Skeletal muscle satellite cell (primary cell): ENCODE measurements around the gene ORMDL2.
A peak's percentile ranks its signal among the peaks of the same experiment; 100 is the strongest.

ENCODE experiments used
- H3K27me3 ChIP-seq: 2 replicates; pipeline ENCODE4 v1.7.0; 2013; ENCODE audit warnings: low read length; ENCODE audit not compliant: control insufficient read depth, insufficient read depth
- H3K36me3 ChIP-seq: 2 replicates; pipeline ENCODE4 v1.7.0; 2013; ENCODE audit warnings: mild to moderate bottlenecking, control low read depth, low read length; ENCODE audit not compliant: insufficient read depth
- H3K4me1 ChIP-seq: 2 replicates; pipeline ENCODE4 v1.7.0; 2013; ENCODE audit warnings: low read length; ENCODE audit not compliant: control insufficient read depth, insufficient read depth
- H3K4me2 ChIP-seq: 2 replicates; pipeline ENCODE4 v1.7.0; 2013; ENCODE audit warnings: mild to moderate bottlenecking, low read length
- H3K4me3 ChIP-seq: 2 replicates; pipeline ENCODE4 v1.7.0; 2013; ENCODE audit warnings: low read length
- H3K9ac ChIP-seq: 2 replicates; pipeline ENCODE4 v1.7.0; 2013; ENCODE audit warnings: mild to moderate bottlenecking, low read depth, low read length, moderate library complexity
- H3K9me3 ChIP-seq: replicated peaks from 2 replicates; pipeline ENCODE4 v1.7.0; 2013; ENCODE audit warnings: mild to moderate bottlenecking, control low read depth, low read length

ORMDL2 gene

DNA sequence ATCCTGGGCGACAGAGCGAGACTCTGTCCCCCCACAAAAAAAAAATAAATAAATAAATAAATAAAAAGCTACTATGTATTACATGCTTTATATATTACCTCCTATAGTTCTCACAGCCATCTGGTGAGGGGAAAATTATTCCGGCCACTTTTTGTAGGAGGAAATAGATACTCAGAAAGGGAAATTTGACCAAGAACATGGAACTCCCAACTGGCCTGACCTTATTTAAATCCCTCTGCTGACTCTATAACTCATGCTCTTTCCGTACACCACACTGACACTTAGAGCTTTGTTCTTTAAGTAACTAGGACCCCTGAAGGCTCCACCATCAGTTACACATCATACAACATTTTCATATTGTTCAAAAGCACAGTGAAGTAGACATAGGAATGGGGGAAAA, 27.1 kb downstream of the ORMDL2 start:
- H3K9ac ChIP-seq: no peak overlapping the region
- H3K27me3 ChIP-seq: no peaks in the 10 kb centered on the region
- peaks cover 7% of the 10 kb centered on the region for H3K36me3 ChIP-seq
- no peak overlapping the region for H3K4me3 ChIP-seq
- no peak overlapping the region for H3K4me2 ChIP-seq
- H3K4me1 ChIP-seq: peaks cover 73% of the 10 kb centered on the region
- no peaks in the 10 kb centered on the region for H3K9me3 ChIP-seq

DNA sequence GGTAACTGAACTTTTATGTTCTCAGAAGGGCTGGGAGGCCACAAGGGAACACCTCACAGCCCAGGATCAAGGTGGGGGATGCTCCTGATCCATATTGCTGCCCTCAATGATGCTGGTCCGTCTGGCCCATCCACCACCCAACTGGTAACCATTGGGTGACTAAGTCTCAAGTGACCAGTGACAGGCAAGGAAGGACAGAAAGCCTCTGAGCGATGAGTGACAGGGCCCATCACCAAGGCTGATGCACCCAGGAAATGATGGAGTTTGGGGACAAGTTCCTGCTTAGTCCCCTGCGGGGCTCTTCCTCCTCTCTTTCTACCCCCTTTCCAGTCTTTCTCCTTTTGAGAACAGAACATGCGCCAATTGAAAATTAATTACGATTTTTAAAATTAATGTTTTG, 27.5 kb downstream of the ORMDL2 start:
- H3K9me3 ChIP-seq: no peaks in the 10 kb centered on the region
- H3K4me1 ChIP-seq: peaks cover 77% of the 10 kb centered on the region
- no peak overlapping the region for H3K4me2 ChIP-seq
- no peak overlapping the region for H3K9ac ChIP-seq
- no peaks in the 10 kb centered on the region for H3K27me3 ChIP-seq
- H3K36me3 ChIP-seq: peaks cover 7% of the 10 kb centered on the region
- no peak overlapping the region for H3K4me3 ChIP-seq

DNA sequence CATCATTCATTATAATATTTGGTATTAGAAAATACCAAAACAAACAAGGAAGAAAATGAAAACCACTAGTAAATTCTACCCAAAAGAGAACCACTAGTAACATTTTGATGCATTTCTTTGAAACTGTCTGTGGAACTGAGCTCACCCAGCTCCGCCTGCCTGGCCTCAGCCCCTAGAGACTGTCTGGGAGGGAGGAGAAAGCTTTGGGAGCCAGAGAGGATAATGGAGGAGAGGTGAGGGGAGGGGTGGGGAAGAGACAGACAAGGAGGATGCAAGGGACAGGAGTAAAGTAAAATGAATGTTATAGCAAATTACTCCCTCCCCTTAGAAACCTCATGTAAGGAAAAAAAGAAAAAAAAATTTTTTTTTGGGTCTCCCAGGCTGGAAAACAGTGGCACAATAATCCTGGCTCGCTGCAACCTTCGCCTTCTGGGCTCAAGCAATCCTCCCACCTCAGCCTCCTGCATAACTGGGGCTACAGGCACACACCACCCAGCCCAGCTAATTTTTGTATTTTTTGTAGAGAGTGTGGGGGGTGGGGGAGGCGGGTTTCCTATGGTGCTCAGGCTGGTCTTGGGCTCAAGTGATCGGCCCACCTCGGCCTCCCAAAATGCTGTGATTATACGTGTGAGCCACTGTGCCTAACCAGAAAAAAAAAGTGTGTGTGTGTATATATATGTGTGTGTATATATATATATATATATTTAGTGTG, 28.1 kb downstream of the ORMDL2 start:
- Histone ChIP-seq H3K9me3 (no peaks in the 10 kb centered on the region), H3K4me2 (no peak overlapping the region), H3K36me3 (peaks cover under 1% of the 10 kb centered on the region), H3K4me3 (no peak overlapping the region), H3K9ac (peak overlapping the region; percentile 43), H3K27me3 (no peaks in the 10 kb centered on the region), H3K4me1 (peaks cover 79% of the 10 kb centered on the region)

DNA sequence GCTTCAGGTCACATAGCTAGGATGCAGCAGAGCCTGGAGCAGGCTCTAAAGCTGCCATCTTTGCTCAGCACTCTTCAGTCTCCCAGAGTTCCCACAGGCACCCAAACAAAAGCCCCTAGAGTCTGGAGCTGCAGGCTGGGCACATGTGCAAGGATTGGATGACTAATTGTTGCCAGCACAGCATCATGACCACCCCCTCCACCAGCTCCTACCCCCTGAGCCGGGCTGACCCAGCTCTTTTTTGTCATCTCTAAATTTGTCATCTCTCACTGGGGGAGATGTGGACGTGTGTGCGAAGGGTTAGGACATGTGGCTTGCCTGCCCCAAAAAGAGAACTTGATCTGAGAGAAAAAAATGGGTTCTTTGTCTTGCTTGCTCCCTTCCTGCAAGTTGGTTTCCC, 29.2 kb downstream of the ORMDL2 start:
- Histone ChIP-seq H3K27me3 (no peaks in the 10 kb centered on the region), H3K9ac (peak overlapping the region; percentile 91), H3K4me3 (peak overlapping the region; percentile 54), H3K4me2 (peak overlapping the region; percentile 80), H3K36me3 (no peaks in the 10 kb centered on the region), H3K9me3 (no peaks in the 10 kb centered on the region), H3K4me1 (peaks cover 68% of the 10 kb centered on the region)

DNA sequence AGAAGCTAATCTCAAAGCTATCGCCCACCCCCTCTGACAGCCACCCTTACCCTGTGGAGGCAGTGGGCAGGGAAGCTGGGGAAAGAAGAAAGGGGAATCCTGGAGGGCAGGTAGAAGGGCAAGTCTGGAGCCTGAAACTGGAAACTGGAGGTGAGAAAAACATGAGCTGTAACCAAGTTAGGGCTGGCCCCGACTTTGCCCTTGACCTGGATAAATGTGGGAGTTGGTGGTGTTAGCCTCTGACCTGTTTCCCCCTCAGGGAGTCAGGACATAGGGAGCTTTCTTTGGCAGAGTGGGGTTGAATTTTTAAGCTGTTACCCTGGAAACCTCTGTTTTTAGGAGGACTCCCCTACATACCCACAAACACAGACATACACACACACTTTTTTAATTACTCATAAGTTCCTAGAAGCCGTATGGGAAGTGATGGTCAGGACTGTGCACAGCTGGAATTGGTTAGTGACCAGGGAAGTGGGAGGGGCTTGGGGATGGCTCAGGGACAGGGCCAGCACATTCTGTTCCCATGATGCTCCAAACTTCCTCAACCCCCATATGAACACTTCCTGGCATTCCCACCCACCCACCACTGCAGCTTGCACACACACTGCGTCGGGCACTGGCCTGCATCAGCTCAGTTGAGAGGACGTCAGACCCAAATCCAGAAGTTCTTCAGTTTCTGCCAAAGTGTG, 29.9 kb downstream of the ORMDL2 start:
- H3K36me3 ChIP-seq: no peaks in the 10 kb centered on the region
- peaks cover 61% of the 10 kb centered on the region for H3K4me1 ChIP-seq
- peak overlapping the region; percentile 56 for H3K4me3 ChIP-seq
- no peaks in the 10 kb centered on the region for H3K27me3 ChIP-seq
- peak overlapping the region; percentile 91 for H3K9ac ChIP-seq
- peak overlapping the region; percentile 80 for H3K4me2 ChIP-seq
- H3K9me3 ChIP-seq: no peaks in the 10 kb centered on the region

DNA sequence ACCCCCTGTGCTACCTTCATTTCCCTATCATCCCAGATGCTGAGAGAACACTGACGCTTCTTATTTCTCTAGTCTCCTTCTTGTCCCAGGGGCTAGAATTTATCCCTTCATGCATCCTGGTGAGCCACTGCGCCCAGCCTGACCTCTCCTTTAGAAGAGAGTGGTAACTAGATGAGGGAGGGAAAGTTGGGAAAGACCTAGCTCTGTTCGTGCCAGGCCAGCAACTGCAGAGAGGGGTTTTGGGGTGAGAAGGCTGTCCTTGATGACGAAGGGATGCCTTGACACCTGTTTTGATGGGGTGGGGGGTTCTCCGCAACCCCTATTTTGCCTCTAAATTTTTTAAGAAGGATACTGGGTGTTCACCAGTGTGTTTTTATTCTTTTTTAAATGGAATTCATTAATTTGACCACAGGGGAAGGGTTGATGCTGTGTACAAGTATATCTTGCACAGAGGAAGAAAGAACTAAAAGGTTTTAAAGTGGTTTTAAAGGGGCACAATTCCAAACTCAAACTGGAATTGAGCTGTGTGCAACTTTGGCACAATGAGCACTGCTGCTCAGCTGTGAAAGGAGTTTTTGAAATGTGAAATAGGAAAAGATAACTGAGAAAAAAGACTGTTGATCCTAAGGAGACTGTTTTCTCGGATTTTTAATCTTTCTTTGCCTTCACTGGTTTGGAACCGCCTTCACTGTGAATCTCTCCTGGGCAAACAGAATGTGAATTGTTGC, 31.9 kb downstream of the ORMDL2 start:
- Histone ChIP-seq H3K9me3 (no peaks in the 10 kb centered on the region), H3K27me3 (no peaks in the 10 kb centered on the region), H3K9ac (peak overlapping the region; percentile 22), H3K4me1 (peaks cover 55% of the 10 kb centered on the region), H3K4me2 (no peak overlapping the region), H3K4me3 (no peak overlapping the region), H3K36me3 (no peaks in the 10 kb centered on the region)

DNA sequence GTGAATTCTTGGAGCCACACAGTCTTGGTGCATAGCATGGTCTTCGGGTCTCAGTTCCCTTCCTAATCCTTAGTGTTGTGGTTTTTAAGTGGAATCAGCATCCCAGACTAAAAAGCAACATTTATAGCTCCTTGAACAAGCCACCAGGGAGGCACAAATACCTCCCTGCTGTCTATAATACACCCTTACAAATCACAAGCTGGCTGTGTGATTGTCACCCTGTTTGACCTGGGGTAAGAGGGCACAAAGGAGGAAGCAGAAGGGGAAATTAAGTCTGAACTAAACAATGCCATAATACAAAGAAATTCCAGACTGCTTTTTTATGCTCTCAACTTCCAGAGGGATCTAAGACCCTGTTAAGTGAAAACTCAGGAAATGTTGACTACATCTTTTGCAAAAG, 32.6 kb downstream of the ORMDL2 start:
- H3K4me2 ChIP-seq: no peak overlapping the region
- no peaks in the 10 kb centered on the region for H3K27me3 ChIP-seq
- H3K9ac ChIP-seq: peak overlapping the region; percentile 13
- H3K9me3 ChIP-seq: no peaks in the 10 kb centered on the region
- no peaks in the 10 kb centered on the region for H3K36me3 ChIP-seq
- H3K4me3 ChIP-seq: no peak overlapping the region
- peaks cover 50% of the 10 kb centered on the region for H3K4me1 ChIP-seq

DNA sequence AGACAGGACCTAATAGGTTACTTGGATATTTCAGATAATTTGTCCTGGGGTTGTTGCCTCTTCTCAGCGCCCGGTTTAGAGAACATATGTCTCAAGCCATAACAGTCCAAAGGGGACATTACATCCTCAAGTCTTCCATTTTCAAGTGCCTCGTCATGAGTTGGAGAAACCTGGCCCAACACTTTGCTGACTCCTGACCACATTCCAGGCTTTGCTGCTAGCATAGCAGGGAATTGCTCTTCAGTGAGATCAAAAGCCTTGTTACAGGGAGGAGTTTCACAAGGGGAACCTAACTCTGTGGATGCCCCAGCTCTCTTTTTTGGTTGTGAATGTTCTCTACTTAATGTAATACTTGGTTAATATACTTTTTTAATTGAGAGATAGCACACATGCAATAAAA, 33.1 kb downstream of the ORMDL2 start:
- no peaks in the 10 kb centered on the region for H3K27me3 ChIP-seq
- H3K4me2 ChIP-seq: no peak overlapping the region
- peaks cover 48% of the 10 kb centered on the region for H3K4me1 ChIP-seq
- no peaks in the 10 kb centered on the region for H3K9me3 ChIP-seq
- H3K9ac ChIP-seq: no peak overlapping the region
- H3K36me3 ChIP-seq: no peaks in the 10 kb centered on the region
- no peak overlapping the region for H3K4me3 ChIP-seq

DNA sequence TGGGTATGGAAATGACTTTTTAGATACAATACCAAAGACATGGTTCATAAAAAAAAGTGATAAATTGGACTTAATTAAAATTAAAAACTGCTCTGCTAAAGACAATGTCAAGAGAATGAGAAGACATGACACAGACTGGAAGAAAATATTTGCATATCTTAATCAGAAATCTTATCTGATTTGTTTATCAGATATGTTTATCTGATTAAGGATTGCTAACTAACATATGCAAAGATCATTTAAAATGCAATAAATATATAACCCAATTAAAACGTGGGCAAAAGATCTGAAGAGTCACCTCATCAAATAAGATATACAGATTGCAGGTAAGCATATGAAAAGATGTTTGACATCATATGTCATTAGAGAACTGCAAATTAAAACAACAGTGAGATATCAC, 34.9 kb downstream of the ORMDL2 start:
- Histone ChIP-seq H3K4me3 (no peak overlapping the region), H3K9me3 (no peaks in the 10 kb centered on the region), H3K27me3 (no peaks in the 10 kb centered on the region), H3K9ac (no peak overlapping the region), H3K4me2 (no peak overlapping the region), H3K4me1 (peaks cover 36% of the 10 kb centered on the region), H3K36me3 (no peaks in the 10 kb centered on the region)

DNA sequence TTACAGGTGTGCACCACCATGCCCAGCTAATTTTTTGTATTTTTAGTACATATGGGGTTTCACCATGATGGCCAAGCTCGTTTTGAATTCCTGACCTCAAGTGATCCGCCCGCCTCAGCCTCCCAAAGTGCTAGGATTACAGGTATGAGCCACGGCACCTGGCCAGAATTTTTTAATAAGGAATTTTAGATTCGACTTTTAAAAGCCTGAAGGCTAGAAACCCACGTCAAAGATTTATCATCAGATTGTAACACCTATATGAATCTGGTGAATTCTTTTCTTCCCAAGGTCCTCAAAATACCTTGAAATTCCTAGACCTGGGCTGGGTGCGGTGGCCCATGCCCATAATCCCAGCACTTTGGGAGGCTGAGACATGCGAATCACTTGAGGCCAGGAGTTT, 43.6 kb downstream of the ORMDL2 start:
- Histone ChIP-seq H3K36me3 (no peaks in the 10 kb centered on the region), H3K27me3 (no peaks in the 10 kb centered on the region), H3K4me3 (no peak overlapping the region), H3K9me3 (no peaks in the 10 kb centered on the region), H3K4me2 (no peak overlapping the region), H3K9ac (no peak overlapping the region), H3K4me1 (peaks cover under 1% of the 10 kb centered on the region)

DNA sequence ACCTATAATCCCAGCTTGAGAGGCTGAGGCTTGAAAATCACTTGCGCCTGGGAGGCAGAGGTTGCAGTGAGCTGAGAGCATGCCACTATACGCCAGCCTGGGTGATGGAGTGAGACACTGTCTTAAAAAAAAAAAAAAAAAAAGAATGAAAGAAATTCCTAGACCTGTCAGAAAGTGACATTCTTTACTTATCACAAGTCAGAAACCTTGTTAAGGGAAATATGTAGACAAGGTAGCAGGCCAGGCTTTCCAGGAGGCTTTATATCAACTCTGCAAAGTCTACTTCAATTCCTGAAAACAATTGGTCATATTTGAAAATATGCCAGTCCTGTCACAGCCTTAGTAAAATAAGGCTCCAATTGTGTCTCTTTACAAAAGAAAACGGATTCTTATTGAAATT, 44.0 kb downstream of the ORMDL2 start:
- Histone ChIP-seq H3K36me3 (no peaks in the 10 kb centered on the region), H3K4me2 (no peak overlapping the region), H3K9me3 (no peaks in the 10 kb centered on the region), H3K4me3 (no peak overlapping the region), H3K4me1 (no peaks in the 10 kb centered on the region), H3K9ac (no peak overlapping the region), H3K27me3 (no peaks in the 10 kb centered on the region)
